Kidney glomerular epithelial cell (primary cell): ENCODE data around the gene PTPRM.

Experiments
- DNase-seq: peaks from one replicate; lab custom pipeline; 2025; lab: John Stamatoyannopoulos, UW

Gene PTPRM

GRCh38 chr18:7566567-7567473 lies at the start of gene PTPRM:
Gene PTPRM (plus strand): TSS chr18:7567316. CDS start chr18:7567819, 503 bp downstream.
- peak; percentile 79 for DNase-seq

DNA sequence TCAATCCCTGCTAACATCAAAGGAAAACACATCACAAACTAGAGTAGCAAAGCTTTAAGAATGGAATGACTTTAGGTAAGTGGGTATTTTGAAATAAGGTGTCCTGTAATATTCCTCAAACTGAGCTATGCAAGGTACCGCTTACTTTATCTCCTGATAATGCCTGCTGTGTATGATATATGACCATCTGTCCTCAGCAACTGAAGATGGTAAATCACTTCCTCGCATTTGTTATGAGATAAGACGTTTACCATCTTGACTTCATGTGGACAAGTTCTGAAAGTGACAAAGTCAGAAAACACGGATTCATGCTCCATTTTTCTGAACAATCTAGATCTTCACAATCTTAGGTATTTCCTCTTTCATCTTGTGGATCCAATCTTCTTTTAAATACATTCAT lies 49.3 kb upstream of the PTPRM start:
- no peak for DNase-seq

DNA sequence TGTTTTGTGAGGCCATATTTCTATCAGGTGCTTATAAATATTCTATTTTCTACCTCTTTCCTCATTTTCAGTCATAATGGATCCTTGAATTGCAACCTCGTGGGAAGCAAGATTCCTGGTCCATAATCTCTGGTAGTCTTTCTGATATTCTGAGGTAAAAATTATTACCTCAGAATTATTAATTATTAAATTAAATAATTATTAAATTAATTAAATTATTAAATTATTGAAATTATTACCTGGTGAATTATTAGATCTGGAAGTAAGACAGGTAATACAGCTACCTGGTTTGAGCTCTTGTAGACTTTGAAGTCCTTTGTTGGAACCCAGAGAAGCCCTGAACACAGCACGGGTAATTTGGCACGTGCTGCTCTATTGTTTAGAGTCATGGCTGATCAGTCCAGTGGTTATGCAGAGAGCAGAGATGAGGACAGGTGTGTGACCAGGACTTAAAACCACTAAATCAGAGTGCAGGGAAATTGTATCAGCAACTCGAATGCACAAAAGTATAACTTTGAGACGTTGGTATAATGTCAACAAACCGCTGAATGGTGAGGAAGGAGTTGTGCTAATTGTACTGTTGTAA lies 46.8 kb upstream of the PTPRM start:
- DNase-seq = no peak

GRCh38 chr18:7521226-7521856 lies 45.8 kb upstream of the PTPRM start:
- no peak for DNase-seq

DNA sequence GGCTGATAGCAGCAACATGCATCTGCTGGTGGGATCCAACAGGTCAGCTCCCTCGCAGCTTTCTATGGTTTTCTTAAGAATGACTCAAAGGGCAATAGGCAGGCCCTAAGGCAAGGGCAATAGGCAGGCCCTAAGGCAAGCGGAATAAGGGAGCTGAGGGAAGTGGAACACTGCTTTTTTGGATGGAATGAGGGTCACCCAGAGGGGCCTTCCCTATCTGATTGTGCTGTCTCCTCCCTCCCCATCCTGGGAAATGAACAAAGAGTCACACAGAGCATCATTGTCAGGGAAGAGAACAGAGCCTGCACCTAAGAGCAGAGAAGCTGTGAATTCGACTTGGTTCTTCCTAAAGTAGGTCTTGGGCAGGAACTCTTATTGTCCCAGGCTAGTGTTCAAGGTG lies 43.3 kb upstream of the PTPRM start:
- no peak for DNase-seq

DNA sequence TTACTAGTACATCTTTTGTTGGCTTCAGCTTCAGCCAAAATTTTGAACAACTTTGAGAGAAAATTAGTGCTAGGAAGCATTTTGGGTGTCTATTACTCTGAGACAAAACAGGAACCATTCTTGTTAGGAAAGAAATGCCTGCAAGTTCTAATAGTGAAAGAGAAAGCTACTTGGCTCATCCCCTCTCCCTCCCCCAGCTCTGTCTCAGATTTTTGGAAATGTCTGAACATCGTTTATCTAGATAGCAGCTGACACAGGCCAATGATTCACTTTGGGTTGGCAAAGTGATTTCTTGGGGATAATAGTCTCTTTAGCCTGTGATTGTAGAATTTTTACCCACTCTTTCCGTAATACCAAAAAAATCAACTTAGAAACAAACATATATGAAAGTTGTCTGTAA lies 42.3 kb upstream of the PTPRM start:
- no peak for DNase-seq

DNA sequence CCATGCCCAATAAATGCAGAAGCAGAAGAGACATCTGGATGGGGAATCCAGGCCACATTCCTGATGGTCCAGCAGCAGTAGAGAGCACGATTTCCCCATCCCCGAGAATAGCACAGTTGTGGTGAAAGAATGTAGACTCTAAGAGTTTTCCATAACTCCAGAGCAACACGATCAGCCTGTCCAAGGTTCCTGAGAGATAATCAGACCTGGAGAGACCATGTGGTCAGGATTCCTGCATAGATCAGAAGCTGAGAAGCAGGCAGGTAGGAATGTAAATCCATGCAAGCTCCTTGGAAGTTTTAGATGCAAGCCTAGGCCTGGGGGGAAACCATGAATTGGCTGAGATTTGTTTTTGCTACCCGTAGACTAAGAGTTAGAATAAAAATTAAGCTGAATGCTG lies 34.2 kb upstream of the PTPRM start:
- DNase-seq = no peak

GRCh38 chr18:7535436-7536205 lies 31.5 kb upstream of the PTPRM start:
- no peak for DNase-seq

DNA sequence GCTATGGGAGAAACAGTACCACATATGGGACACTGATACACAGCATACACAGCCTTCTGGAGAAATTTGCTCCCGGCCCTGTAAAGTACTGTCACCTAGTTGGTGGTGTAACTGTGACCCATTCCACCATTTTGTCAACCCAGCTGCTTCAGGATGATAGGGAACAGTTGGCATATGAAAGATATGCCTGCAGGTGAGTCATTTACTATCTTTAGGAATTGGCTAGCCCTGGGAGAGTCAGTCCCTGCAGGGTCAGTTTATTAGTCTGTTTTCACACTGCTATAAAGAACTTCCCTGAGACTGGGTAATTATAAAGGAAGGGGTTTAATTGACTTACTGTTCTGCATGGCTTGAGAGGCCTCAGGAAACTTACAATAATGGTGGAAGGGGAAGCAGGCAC lies 30.0 kb upstream of the PTPRM start:
- DNase-seq = no peak

DNA sequence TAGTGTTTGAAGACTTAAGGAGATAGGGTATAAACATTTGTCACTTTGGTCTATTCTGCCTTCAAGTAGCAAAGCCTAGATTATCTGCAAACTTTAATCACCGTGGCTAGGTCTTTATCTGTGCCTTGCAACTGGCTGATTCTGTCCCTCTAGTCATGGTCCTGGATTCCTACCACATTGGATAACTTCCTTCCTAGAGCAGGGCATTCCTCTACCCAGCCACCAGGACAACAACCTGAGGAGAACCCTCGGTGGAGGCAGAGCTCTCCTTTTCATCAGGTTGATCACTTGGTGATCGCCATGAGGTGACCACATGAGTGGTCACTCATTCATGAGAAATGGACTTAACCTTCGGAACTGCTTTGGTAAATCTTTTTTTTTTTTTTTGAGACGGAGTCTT lies 25.3 kb upstream of the PTPRM start:
- no peak for DNase-seq

DNA sequence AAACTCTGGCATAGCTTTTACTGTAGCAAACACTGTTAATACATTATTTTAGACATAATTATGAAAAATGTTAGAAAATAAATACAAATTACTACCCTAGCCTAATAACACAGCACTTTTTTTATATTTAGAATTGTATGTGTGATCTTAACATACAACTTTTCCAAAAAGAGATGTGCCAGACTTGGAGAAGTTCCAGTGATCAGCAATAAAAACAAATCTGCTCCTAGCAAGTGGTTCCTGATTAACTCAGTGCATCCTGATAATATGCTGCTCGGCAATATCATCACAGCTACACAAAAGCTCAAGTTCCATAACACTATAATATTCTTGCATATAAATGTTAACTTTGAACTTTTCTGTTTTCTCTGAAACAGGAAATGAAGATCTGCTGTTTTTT lies 22.4 kb upstream of the PTPRM start:
- DNase-seq = no peak

- no peak for DNase-seq
These were observed 21.4 kb upstream of the PTPRM start for GRCh38 chr18:7545734-7546133.

GRCh38 chr18:7548221-7548620 lies 18.9 kb upstream of the PTPRM start:
- no peak for DNase-seq

- DNase-seq = no peak
These were observed 18.4 kb upstream of the PTPRM start for GRCh38 chr18:7548721-7549120.

GRCh38 chr18:7557973-7558372 lies 9.1 kb upstream of the PTPRM start:
- DNase-seq = no peak

- no peak for DNase-seq
These were observed 8.3 kb upstream of the PTPRM start for GRCh38 chr18:7558769-7559168.

DNA sequence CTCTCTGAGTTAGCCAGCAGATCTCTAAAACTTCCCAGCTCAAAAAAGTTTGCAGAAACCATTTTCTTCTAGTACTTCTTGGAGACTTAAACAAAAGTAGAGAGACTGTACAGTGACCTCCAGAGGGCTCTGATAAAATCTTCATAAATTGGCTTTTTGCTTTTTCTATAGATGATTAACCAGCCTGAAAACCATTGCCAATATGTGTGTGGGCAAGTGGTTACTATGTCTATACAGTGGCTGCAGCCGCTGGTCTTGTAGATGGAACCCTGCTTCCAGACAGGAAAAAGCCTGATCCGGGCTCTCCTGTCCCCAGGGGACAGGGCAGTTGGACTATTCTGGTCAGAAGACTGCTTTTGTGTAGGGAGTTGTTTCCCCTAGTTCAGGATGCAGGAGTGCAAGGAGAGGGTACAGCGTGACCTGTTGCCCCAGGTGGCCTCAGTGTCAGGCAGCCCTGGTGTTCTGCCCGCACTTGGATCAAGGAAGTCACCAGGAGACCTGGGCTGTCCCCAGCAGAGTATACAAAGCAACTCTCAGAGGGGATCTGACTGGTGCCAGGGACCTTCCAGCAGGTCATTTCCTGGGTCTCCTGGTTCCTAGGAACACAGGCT lies 7.3 kb upstream of the PTPRM start:
- DNase-seq = no peak

DNA sequence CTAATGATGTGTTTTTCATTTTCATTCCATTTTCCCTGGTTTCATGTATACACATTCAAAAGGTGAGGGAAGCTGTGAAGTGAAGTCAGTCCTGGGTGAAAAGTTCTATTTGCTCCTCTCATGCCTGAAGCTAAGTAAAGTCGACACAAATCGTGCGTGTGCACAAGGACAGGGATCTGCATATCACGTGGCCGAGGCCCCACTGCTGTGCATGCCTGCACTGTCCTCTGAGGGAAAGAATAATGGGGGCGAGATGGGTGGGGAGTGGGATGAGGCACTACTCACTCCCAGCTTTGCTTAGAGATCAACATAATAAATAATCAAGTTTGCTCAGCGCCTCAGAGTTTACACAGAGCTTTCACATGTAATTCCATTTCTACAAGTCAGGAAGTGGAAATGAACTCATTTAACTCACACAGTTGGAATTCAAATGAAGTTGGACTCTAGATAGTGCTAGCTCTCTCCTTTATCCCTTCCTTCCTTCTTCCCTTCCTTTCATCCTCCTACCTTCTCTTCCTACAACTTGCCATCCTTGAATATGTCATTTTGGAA lies 5.1 kb upstream of the PTPRM start:
- DNase-seq = no peak

DNA sequence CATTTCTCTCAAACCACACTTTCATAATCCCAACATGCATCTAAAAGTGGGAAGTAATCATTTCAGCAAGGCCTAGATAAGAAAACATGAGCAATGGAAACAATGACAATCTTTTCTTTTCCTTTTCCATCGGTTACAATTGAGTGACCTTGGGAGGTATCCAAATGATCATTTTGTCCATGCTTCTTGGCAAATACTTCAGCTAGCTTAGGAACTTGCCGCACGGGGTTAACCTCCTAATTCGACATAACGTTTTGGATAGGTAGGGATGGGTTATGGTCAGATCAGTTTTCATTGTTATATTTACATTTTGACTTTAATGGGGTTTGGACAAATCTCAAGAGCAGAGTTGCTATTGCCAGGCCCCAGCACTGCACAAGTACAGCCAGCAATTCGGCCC lies 4.6 kb upstream of the PTPRM start:
- DNase-seq = no peak

DNA sequence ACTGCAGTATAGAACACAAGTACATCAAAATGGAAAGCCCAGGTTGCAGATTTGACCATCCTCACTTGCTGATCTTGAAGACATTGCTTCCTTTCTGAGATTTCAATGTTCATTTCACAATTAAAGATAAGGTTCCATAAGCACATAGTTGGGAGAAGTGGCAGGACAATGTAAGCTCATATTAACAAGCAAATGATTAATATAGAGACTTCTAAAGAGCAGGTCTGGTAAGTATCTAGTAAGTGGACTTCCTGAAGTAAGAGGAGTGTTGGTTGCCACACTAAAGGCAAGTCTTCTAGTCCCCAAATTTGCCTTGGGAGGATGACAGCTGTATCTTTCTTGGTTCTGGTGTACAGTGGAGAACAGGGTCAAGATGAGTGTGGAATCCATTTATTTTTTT lies 1.4 kb upstream of the PTPRM start:
- DNase-seq = no peak

GRCh38 chr18:7566244-7566566 lies 911 bp upstream of the PTPRM start:
- DNase-seq = no peak
